ENCODE data around the gene CTRB1. TPM values are rescaled to one million over a fixed set of nuclear protein-coding genes. Genes with fewer than 3 reads are reported as not detected.

Gene CTRB1
- total RNA-seq, 4 donors from 2014 or later, result not detected

GRCh38 chr16:75227361-75228142 lies 8.8 kb downstream of the CTRB1 start:
- Histone ChIP-seq H3K9me3 (no peaks in the 10 kb centered on the region), H3K27me3 (peaks cover 8% of the 10 kb centered on the region), H3K36me3 (peaks cover 30% of the 10 kb centered on the region), H3K27ac (no peak overlapping the region), H3K4me1 (no peaks in the 10 kb centered on the region), H3K4me3 (no peak overlapping the region)
- TF ChIP-seq CTCF (IDR thresholded peaks at IDR 0.05) (no peak), POLR2A (IDR thresholded peaks at IDR 0.05) (no peak), EP300 (IDR thresholded peaks at IDR 0.05) (no peak), POLR2AphosphoS5 (IDR thresholded peaks at IDR 0.05) (no peak)
- no peak for DNase-seq (ENCODE audit: low spot score in 2 of 2)
- 70% methylated on average over 12 of the region's 18 CpGs for WGBS

- peaks cover 38% of the 10 kb centered on the region for H3K36me3 ChIP-seq
- peaks cover under 1% of the 10 kb centered on the region for H3K4me1 ChIP-seq
- H3K9me3 ChIP-seq, result no peaks in the 10 kb centered on the region
- 78% methylated on average over 11 of the region's 17 CpGs for WGBS
- no peak for DNase-seq (ENCODE audit: low spot score in 2 of 2)
- H3K27ac ChIP-seq, result no peak overlapping the region
- H3K4me3 ChIP-seq, result no peak overlapping the region
- TF ChIP-seq EP300 (IDR thresholded peaks at IDR 0.05), result no peak
- no peak for TF ChIP-seq CTCF (IDR thresholded peaks at IDR 0.05)
- TF ChIP-seq POLR2AphosphoS5 (IDR thresholded peaks at IDR 0.05), result no peak
- TF ChIP-seq POLR2A (IDR thresholded peaks at IDR 0.05), result no peak
- H3K27me3 ChIP-seq, result peaks cover 8% of the 10 kb centered on the region
These were observed 9.6 kb downstream of the CTRB1 start for GRCh38 chr16:75228143-75228976.

GRCh38 chr16:75229172-75230031 lies 10.6 kb downstream of the CTRB1 start:
- 91% methylated on average over 32 of the region's 48 CpGs for WGBS
- Histone ChIP-seq H3K27ac (no peak overlapping the region), H3K36me3 (peaks cover 41% of the 10 kb centered on the region), H3K27me3 (peaks cover 5% of the 10 kb centered on the region), H3K4me1 (peaks cover 11% of the 10 kb centered on the region), H3K4me3 (no peak overlapping the region), H3K9me3 (no peaks in the 10 kb centered on the region)
- TF ChIP-seq POLR2AphosphoS5 (IDR thresholded peaks at IDR 0.05) (no peak), CTCF (IDR thresholded peaks at IDR 0.05) (no peak), POLR2A (IDR thresholded peaks at IDR 0.05) (no peak), EP300 (IDR thresholded peaks at IDR 0.05) (no peak)
- peak in 1 of 2 donors; percentile 64 for DNase-seq (ENCODE audit: low spot score in 2 of 2)

GRCh38 chr16:75230471-75231110 lies 11.8 kb downstream of the CTRB1 start:
- DNase-seq (ENCODE audit: low spot score in 2 of 2), result no peak
- WGBS, result 89% methylated on average over 9 of the region's 9 CpGs
- no peaks in the 10 kb centered on the region for H3K27me3 ChIP-seq
- no peak overlapping the region for H3K4me3 ChIP-seq
- H3K4me1 ChIP-seq, result peaks cover 11% of the 10 kb centered on the region
- H3K27ac ChIP-seq, result no peak overlapping the region
- H3K36me3 ChIP-seq, result peaks cover 50% of the 10 kb centered on the region
- no peak for TF ChIP-seq CTCF (IDR thresholded peaks at IDR 0.05)
- TF ChIP-seq EP300 (IDR thresholded peaks at IDR 0.05), result no peak
- TF ChIP-seq POLR2AphosphoS5 (IDR thresholded peaks at IDR 0.05), result no peak
- TF ChIP-seq POLR2A (IDR thresholded peaks at IDR 0.05), result no peak
- H3K9me3 ChIP-seq, result no peaks in the 10 kb centered on the region
